ENCODE measurements around the gene KATNA1.

Gene KATNA1

DNA sequence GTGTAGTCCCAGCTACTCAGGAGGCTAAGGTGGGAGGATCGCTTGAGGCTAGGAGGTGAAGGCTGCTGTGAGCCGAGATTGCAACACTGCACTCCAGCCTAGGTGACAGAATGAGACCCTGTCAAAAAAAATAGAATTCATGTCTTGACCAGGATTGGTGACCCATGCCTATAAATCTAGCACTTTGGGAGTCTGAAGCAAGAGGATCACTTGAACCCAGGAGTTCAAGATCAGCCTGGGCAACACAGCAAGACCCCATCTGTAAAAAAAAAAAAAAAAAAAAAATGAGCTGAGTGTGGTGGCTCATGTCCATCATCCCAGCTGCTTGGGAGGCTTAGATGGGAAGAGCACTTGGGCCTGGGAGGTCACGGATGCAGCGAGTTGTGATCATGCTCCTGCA is 48.0 kb downstream of the KATNA1 start:
- no peak for DNase-seq

- DNase-seq, result no peak
Observed at GRCh38 chr6:149593408-149593807, 55.1 kb downstream of the KATNA1 start.

- DNase-seq, result no peak
Observed at GRCh38 chr6:149592983-149593382, 55.5 kb downstream of the KATNA1 start.

GRCh38 chr6:149586149-149586548 is 62.4 kb downstream of the KATNA1 start:
- DNase-seq, result no peak

DNA sequence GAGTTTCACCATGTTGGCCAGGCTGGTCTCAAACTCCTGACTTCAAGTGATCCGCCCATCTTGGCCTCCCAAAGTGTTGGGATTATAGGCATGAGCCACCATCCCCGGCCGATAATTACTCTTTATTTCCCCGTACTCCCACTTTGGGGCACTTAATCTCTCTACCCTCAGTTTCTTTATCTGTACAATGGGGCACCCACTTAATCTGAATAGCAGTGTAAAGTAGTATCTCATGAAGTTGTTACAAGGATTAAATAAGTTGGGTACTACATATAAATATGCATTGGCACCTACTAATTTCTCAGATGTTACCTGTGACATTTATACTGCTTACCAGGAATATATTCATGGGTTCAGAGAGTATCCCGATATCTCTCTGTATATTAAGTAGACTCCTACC is 67.2 kb downstream of the KATNA1 start:
- no peak for DNase-seq

DNA sequence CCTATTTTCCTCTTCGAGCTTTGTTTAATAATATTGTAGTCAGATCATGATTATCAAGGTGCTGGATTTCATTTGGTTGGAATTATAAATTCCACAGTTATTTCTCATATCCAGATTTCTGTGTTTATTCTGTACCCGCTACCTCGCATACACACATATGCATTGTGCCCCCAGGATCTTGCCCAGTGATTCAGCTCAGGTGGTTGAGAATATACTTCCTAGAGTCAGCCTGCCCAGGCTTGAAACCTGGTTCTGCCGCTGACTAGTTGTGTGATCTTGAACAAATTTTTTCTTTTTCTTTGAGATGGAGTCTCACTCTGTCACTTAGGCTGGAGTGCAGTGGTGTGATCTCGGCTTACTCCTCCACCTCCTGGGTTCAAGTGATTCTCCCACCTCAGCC is 67.6 kb downstream of the KATNA1 start:
- no peak for DNase-seq

- DNase-seq, result no peak
Observed at GRCh38 chr6:149567945-149568585, 80.4 kb downstream of the KATNA1 start.

DNA sequence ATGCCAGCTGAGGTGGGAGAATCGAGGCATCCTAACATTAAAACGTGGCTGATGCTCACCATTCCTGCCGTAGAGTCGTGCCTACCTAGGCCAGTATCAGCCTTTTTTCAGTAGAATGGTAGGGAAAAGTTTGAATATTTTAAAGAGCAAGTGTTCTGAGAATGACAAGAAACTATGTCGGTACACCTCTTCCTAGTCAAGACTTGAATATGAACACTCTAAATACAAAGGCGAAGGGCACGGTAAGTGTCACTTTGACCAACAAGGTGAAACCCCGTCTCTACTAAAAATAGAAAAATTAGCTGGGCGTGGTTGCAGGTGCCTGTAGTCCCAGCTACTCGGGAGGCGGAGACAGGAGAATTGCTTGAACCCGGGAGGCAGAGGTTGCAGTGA is 81.3 kb downstream of the KATNA1 start:
- no peak for DNase-seq

DNA sequence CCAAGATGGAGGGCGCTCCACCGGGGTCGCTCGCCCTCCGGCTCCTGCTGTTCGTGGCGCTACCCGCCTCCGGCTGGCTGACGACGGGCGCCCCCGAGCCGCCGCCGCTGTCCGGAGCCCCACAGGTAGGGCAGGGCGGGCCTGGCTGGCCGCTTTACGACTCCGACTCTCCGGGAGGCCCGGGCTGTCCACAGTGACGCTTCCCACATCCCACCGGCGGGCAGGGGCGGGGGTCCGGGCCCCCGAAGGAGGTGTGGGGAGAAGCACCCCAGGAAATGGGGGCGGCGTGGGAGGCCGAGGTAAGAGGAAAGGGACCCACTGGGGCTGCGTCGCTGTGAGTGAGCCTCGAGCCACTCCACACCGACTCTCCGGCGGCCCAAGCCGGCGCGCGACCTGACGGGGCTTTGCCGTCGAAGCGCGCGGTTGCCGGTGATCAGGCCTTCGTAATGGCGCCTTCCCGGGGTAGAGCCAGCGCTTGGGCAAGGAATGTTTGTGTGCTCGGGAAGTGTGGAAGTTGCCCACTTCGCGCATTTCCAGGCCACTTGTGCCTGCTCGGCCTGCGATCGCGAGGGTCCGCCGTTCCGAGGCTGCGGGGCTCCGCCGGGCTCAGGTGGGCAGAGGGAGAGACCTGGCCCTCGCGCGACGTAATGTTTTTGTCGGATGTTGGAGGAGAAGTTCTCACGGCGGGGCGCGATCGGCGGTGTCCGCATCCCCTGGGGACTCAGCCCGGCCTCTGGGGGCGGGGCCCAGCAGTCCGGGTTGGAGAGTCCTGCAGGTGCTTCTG is 81.9 kb downstream of the KATNA1 start:
- peak; percentile 41 for DNase-seq

DNA sequence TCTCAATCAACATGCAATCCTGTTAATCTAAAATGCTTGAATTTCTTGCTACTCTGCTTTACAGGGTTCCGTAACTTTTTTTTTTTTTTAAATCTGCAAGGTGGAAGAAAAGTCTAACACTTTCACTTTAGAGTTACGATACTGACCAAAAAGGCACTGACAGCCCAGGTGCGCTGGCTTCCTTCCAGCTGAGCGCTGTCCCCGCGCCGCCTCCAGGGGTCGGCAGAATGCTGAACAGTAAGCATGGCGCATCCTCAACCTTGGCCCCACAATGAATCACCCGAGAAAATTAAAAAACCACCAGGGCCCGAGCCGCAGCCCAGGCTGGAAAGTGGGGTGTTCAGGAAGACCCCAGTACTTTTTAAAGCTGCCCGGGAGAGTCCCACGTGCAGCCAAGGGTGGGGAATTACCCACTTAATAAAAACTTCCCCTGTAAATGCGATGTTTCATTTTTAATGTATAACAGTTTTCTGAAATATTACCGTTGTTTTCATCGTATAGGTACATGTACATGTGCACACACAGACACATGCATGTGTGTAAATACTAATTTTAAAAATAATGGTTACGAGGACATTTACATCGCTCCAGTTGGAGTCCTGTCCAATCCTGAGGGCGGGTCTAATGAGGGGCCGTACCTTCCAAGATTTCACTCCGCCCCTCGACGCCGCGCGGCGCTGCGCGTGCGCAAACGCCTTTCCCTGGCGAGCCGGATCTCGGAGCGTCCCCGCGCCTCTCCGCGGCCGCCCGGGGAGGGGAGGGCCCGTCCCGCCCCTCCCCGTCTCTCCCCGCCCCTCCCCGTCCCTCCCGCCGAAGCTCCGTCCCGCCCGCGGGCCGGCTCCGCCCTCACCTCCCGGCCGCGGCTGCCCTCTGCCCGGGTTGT is 82.7 kb downstream of the KATNA1 start, which contains the start of gene GINM1:
TSS of gene GINM1 (plus strand) at position 849 of the 883 bp plus-strand sequence. CDS start 40 bp downstream, outside the sequence.
- DNase-seq, result peak; percentile 97

DNA sequence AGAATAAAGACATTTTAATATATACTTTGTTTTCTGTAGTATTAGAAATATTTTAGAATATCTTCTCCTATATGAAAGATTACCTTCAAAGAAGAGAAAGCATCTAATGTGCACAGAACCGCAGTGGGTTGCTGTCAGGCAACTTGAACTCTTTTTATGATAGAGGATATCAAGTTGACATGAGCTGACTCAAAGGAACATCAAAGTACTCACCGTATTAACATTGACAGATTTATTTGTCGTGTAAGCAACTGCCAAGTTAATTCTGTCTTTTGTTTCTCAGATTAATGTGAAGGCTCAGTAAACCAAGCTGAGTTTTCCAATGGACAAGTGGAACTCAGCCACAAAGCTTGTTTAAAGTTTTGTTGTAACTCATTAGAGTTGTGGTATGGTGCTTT is 84.6 kb downstream of the KATNA1 start:
- DNase-seq, result no peak

DNA sequence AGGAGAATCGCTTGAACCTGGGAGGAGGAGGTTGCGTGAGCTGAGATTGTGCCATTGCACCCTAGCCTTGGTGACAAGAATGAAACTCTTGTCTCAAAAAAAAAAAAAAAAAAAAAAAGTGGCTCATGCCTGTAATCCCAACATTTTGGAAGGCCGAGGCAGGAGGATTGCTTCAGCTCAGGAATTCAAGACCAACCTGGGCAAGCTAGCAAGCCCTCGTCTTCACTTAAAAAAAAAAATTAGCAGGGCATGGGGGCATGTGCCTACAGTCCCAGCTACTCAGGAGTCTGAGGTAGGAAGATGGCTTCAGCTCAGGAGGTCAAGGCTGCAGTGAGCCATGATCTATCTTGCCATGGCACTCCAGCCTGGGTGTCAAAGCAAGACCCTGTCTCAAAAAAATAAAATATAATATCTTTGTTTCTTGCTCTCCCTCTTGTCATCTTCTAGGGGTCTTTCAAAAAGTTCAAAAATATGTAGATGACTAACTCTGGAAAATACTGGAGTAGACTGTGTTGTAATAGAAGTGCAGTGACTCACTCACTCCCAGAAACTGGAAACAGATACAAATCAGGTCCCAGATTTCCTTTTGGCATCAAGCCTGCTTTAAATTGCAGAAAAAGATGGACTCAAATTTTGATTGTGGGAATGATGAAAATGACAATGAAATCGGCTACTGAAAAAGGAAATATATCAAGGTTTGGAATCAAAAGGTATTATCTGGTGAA is 85.1 kb downstream of the KATNA1 start:
- no peak for DNase-seq

- peak; percentile 25 for DNase-seq
Observed at GRCh38 chr6:149560736-149561135, 87.8 kb downstream of the KATNA1 start.

- no peak for DNase-seq
Observed at GRCh38 chr6:149559389-149559788, 89.1 kb downstream of the KATNA1 start.

- no peak for DNase-seq
Observed at GRCh38 chr6:149558029-149558428, 90.5 kb downstream of the KATNA1 start.

GRCh38 chr6:149551920-149552319 is 96.6 kb downstream of the KATNA1 start:
- no peak for DNase-seq

DNA sequence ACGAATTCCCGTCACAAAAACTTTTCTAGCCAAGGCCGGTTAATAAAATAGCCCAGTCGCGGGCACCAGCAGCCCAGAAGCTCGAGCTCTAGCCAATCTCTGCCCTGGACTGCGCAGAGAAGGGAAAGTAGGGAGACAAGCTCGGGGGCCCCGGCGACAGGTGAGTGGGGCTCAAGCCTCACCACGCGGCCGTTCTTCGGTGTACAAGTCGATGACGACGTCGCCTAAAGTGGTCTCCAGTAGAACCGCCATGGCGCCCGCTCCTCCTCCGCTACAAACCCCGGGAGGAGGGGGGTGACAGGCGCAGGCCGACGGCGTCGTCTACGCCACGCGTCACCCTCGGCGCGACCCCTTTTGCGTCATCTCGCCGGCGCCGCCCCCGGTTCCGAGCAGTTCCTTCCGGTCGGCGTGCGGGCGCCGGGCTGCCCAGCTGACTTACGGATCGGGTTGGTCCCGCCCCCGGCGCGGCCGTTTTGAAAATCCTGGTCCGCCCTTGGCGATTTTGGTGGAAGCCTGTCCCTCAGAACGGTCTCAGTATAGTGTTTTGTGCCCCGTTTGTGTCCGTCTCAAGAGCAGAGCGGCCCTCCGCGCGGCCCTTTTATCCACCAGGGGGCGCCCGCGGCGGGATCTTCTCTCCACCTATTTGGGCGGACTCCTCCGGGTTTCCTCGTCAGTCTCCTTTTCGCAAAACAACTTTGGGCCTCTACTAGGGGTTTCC is 102.6 kb downstream of the KATNA1 start, which contains the start of gene PPIL4:
TSS of gene PPIL4 (minus strand) at position 290 of the 718 bp plus-strand sequence. CDS start at position 252, 38 bp downstream.
- DNase-seq, result peak; percentile 97

DNA sequence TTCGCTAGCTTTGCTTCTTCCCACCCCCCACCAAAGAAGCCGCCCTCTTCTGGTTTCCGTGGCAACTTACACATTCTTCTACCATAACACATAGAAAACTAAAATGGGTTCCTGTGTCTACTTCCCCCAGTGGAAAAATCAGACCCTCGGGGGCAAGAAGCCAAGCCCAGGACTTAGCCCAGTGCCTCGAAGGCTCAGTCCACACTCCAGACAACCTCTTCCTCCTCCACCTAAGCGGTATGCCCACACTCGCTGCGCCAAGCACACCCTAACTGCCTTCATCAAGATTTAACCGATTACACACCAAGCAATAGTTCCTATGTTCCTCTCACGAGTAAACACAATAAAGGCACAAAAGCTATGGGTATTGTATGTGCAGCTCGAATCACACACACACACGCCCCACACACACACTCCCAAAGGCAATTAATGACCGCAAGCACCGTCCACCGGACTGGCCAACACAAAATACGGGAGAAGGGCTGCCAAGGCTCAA is 103.2 kb downstream of the KATNA1 start:
- peak; percentile 86 for DNase-seq
